Measurements from ENCODE around the gene LAPTM5. TPM values are rescaled to one million over a fixed set of nuclear protein-coding genes. Genes with fewer than 3 reads are reported as not detected.

LAPTM5 gene
- total RNA-seq, 3 donors from 2014 or later = 41.3 to 130 (median 70.1) TPM

- TF ChIP-seq POLR2A (IDR thresholded peaks at IDR 0.05) = no peak
- TF ChIP-seq CTCF (IDR thresholded peaks at IDR 0.05) = no peak
- no peak for TF ChIP-seq POLR2AphosphoS5 (IDR thresholded peaks at IDR 0.05)
- Histone ChIP-seq H3K27me3 (no peaks in the 10 kb centered on the region), H3K27ac (no peak overlapping the region), H3K4me3 (no peak overlapping the region), H3K9me3 (no peaks in the 10 kb centered on the region), H3K4me1 (no peaks in the 10 kb centered on the region), H3K36me3 (no peaks in the 10 kb centered on the region)
- DNase-seq (ENCODE audit: low spot score in 2 of 2) = no peak
- intact Hi-C loops (cut with DNase I; ENCODE audit: low total_unique reads) = no loop called here
Observed at GRCh38 chr1:30728340-30728739, 29.2 kb downstream of the LAPTM5 start.

- Histone ChIP-seq H3K9me3 (no peaks in the 10 kb centered on the region), H3K4me3 (no peak overlapping the region), H3K27ac (no peak overlapping the region), H3K27me3 (no peaks in the 10 kb centered on the region), H3K4me1 (no peaks in the 10 kb centered on the region), H3K36me3 (no peaks in the 10 kb centered on the region)
- no peak for DNase-seq (ENCODE audit: low spot score in 2 of 2)
- intact Hi-C loops (cut with DNase I; ENCODE audit: low total_unique reads) = no loop called here
- TF ChIP-seq POLR2A (IDR thresholded peaks at IDR 0.05) (no peak), POLR2AphosphoS5 (IDR thresholded peaks at IDR 0.05) (no peak), CTCF (IDR thresholded peaks at IDR 0.05) (no peak)
Observed at GRCh38 chr1:30727824-30728223, 29.8 kb downstream of the LAPTM5 start.

GRCh38 chr1:30726773-30727684 is 30.5 kb downstream of the LAPTM5 start:
- H3K27ac ChIP-seq = no peak overlapping the region
- H3K9me3 ChIP-seq = no peaks in the 10 kb centered on the region
- intact Hi-C loops (cut with DNase I; ENCODE audit: low total_unique reads) = no loop called here
- no peaks in the 10 kb centered on the region for H3K4me1 ChIP-seq
- no peak overlapping the region for H3K4me3 ChIP-seq
- no peaks in the 10 kb centered on the region for H3K36me3 ChIP-seq
- no peaks in the 10 kb centered on the region for H3K27me3 ChIP-seq
- no peak for DNase-seq (ENCODE audit: low spot score in 2 of 2)
- TF ChIP-seq POLR2A (IDR thresholded peaks at IDR 0.05) = no peak
- no peak for TF ChIP-seq POLR2AphosphoS5 (IDR thresholded peaks at IDR 0.05)
- TF ChIP-seq CTCF (IDR thresholded peaks at IDR 0.05) = no peak

- TF ChIP-seq POLR2AphosphoS5 (IDR thresholded peaks at IDR 0.05) (no peak), POLR2A (IDR thresholded peaks at IDR 0.05) (no peak), CTCF (IDR thresholded peaks at IDR 0.05) (no peak)
- intact Hi-C loops (cut with DNase I; ENCODE audit: low total_unique reads) = no loop called here
- no peaks in the 10 kb centered on the region for H3K9me3 ChIP-seq
Observed at GRCh38 chr1:30726236-30726635, 31.3 kb downstream of the LAPTM5 start.

GRCh38 chr1:30725450-30726095 is 32.0 kb downstream of the LAPTM5 start:
- TF ChIP-seq POLR2AphosphoS5 (IDR thresholded peaks at IDR 0.05) (no peak), POLR2A (IDR thresholded peaks at IDR 0.05) (no peak), CTCF (IDR thresholded peaks at IDR 0.05) (no peak)
- no peak for DNase-seq (ENCODE audit: low spot score in 2 of 2)
- no peaks in the 10 kb centered on the region for H3K9me3 ChIP-seq
- H3K4me1 ChIP-seq = no peaks in the 10 kb centered on the region
- no peak overlapping the region for H3K4me3 ChIP-seq
- intact Hi-C loops (cut with DNase I; ENCODE audit: low total_unique reads) = no loop called here
- no peaks in the 10 kb centered on the region for H3K27me3 ChIP-seq
- H3K36me3 ChIP-seq = no peaks in the 10 kb centered on the region
- no peak overlapping the region for H3K27ac ChIP-seq

More at GRCh38 chr1:30726236-30726635, 31.3 kb downstream of the LAPTM5 start:
- no peaks in the 10 kb centered on the region for H3K4me1 ChIP-seq
- H3K27ac ChIP-seq = no peak overlapping the region
- H3K36me3 ChIP-seq = no peaks in the 10 kb centered on the region
- no peak overlapping the region for H3K4me3 ChIP-seq
- no peak for DNase-seq (ENCODE audit: low spot score in 2 of 2)
- H3K27me3 ChIP-seq = no peaks in the 10 kb centered on the region
